Measurements from ENCODE around the gene MPO. TPM values are rescaled to one million over a fixed set of nuclear protein-coding genes. Genes with fewer than 3 reads are reported as not detected.

Gene MPO
- total RNA-seq, result not detected in 2 replicates

GRCh38 chr17:58280480-58281217 is at the start of gene MPO:
Gene MPO (minus strand): TSS chr17:58280935. CDS start chr17:58280758, 177 bp downstream.

GRCh38 chr17:58328195-58329034 is 47.7 kb upstream of the MPO start, which contains the start of gene TSPOAP1:
Gene TSPOAP1 (minus strand): TSS chr17:58328795. CDS start chr17:58327920, 875 bp downstream.

GRCh38 chr17:58238147-58238634 is 42.5 kb downstream of the MPO start, which contains the start of gene LPO:
Gene LPO (plus strand): TSS chr17:58238584. CDS start chr17:58242980, 4,396 bp downstream.

Other genes with a start within 250 kb of the MPO start
- gene DYNLL2, start 197.5 kb downstream of the MPO start, total RNA-seq, result 9.7 TPM in 2 replicates
- not detected in 2 replicates for gene OR4D1, start 132.6 kb downstream of the MPO start, total RNA-seq
- not detected in 2 replicates for gene OR4D2, start 114.0 kb downstream of the MPO start, total RNA-seq
- not detected in 2 replicates for gene EPX, start 88.2 kb downstream of the MPO start, total RNA-seq
- 6.2 and 11.3 TPM in 2 replicates for gene MKS1, start 61.7 kb downstream of the MPO start, total RNA-seq
- not detected in 2 replicates for gene LPO, start 42.4 kb downstream of the MPO start, total RNA-seq
- gene TSPOAP1, start 47.9 kb upstream of the MPO start, total RNA-seq, result under 0.01 and 0.43 TPM in 2 replicates
- 26.6 and 39.6 TPM in 2 replicates for gene SUPT4H1, start 71.3 kb upstream of the MPO start, total RNA-seq
- gene RNF43, start 136.6 kb upstream of the MPO start, total RNA-seq, result not detected in 2 replicates
- gene HSF5, start 207.5 kb upstream of the MPO start, total RNA-seq, result under 0.01 TPM in 1 of 2 replicates, not detected in the other
- 25.8 and 27.3 TPM in 2 replicates for gene MTMR4, start 233.7 kb upstream of the MPO start, total RNA-seq

Measured in pericardium fibroblast (primary cell).